SK-N-MC (cell line): Measurements from ENCODE around the gene ANKRD23.

Experiments used
- DNase-seq: peaks from one replicate; pipeline ENCODE4 v3.0.0-alpha.2; 2011; ENCODE audit warnings: low read depth, low spot score
- H3K27ac ChIP-seq: fragments of 200-600 bp; sonication (generic); 2 replicates; pipeline ENCODE4 v1.5.1; 2016; ENCODE audit warnings: mixed run types
- H3K36me3 ChIP-seq: fragments of 200-600 bp; sonication (generic); 2 replicates; pipeline ENCODE4 v1.6.1; 2017; ENCODE audit warnings: antibody characterized with exemption, low read length, mixed read lengths; ENCODE audit not compliant: insufficient read depth
- H3K4me3 ChIP-seq: fragments of 200-600 bp; sonication (generic); 2 replicates; pipeline ENCODE4 v1.5.1; 2016
- H3K9ac ChIP-seq: fragments of 200-600 bp; sonication (generic); 2 replicates; pipeline ENCODE4 v1.8.0; 2017; ENCODE audit warnings: mixed run types, mixed read lengths; ENCODE audit not compliant: insufficient read length
- H3K9me3 ChIP-seq: fragments of 200-600 bp; sonication (generic); 2 replicates; pipeline ENCODE4 v1.6.1; 2017; ENCODE audit warnings: low read depth, mild to moderate bottlenecking, antibody characterized with exemption, low read length, moderate library complexity, mixed read lengths
- EZH2 ChIP-seq: fragments of 200-600 bp; sonication (generic); IDR thresholded peaks from one replicate; pipeline ENCODE4 v1.6.1; 2017; ENCODE audit warnings: antibody characterized with exemption
- FOXP2 ChIP-seq: optimal IDR thresholded peaks from 2 replicates; pipeline ENCODE3; 2011; ENCODE audit warnings: mild to moderate bottlenecking, moderate library complexity; ENCODE audit not compliant: insufficient read depth; ENCODE audit errors: extremely low read length, control extremely low read depth
- POLR2AphosphoS5 ChIP-seq: IDR thresholded peaks from 2 replicates; pipeline ENCODE4 v1.6.1; 2012; ENCODE audit warnings: mild to moderate bottlenecking, low read depth, low read length, borderline replicate concordance

The ANKRD23 gene

GRCh38 chr2:96861074-96861473 lies 17.3 kb upstream of the ANKRD23 start:
- no peak overlapping the region for H3K27ac ChIP-seq
- H3K9ac ChIP-seq, result no peak overlapping the region
- no peak for TF ChIP-seq POLR2AphosphoS5
- H3K9me3 ChIP-seq, result no peaks in the 10 kb centered on the region
- H3K4me3 ChIP-seq, result no peak overlapping the region
- peaks cover 42% of the 10 kb centered on the region; the same call in 1 of the 2 replicates for H3K36me3 ChIP-seq
- DNase-seq, result no peak

GRCh38 chr2:96860065-96861029 lies 16.5 kb upstream of the ANKRD23 start:
- H3K4me3 ChIP-seq, result no peak overlapping the region
- DNase-seq, result no peak
- no peak overlapping the region for H3K9ac ChIP-seq
- H3K9me3 ChIP-seq, result no peaks in the 10 kb centered on the region
- no peak overlapping the region for H3K27ac ChIP-seq
- TF ChIP-seq FOXP2 (no peak), POLR2AphosphoS5 (no peak), EZH2 (no peak)
- H3K36me3 ChIP-seq, result peaks cover 34% of the 10 kb centered on the region; the same call in 1 of the 2 replicates

- TF ChIP-seq POLR2AphosphoS5, result no peak
- no peak for TF ChIP-seq EZH2
- TF ChIP-seq FOXP2, result no peak
- no peak overlapping the region for H3K9ac ChIP-seq
- no peak overlapping the region for H3K27ac ChIP-seq
- H3K9me3 ChIP-seq, result no peaks in the 10 kb centered on the region
- H3K4me3 ChIP-seq, result no peak overlapping the region
- H3K36me3 ChIP-seq, result peaks cover 28% of the 10 kb centered on the region; the same call in 1 of the 2 replicates
- DNase-seq, result no peak
Measured at GRCh38 chr2:96859681-96860064, 15.9 kb upstream of the ANKRD23 start.

- DNase-seq, result no peak
- H3K27ac ChIP-seq, result no peak overlapping the region
- H3K9me3 ChIP-seq, result no peaks in the 10 kb centered on the region
- no peak overlapping the region for H3K9ac ChIP-seq
- H3K36me3 ChIP-seq, result peaks cover 26% of the 10 kb centered on the region; the same call in 1 of the 2 replicates
- TF ChIP-seq POLR2AphosphoS5 (no peak), EZH2 (no peak), FOXP2 (no peak)
- H3K4me3 ChIP-seq, result no peak overlapping the region
Measured at GRCh38 chr2:96859099-96859649, 15.4 kb upstream of the ANKRD23 start.

GRCh38 chr2:96857667-96858372 lies 14.0 kb upstream of the ANKRD23 start, which contains the start of gene ANKRD39:
Gene ANKRD39 (minus strand): TSS chr2:96858016. CDS start chr2:96857987, 29 bp downstream.
- TF ChIP-seq POLR2AphosphoS5 (peak; percentile 76; the same call in 1 of the 2 replicates), EZH2 (no peak), FOXP2 (peak; percentile 51)
- no peak within 1 kb of the TSS for H3K27ac ChIP-seq

GRCh38 chr2:96856776-96857666 lies 13.2 kb upstream of the ANKRD23 start:
- peak overlapping the region; percentile 99 for H3K4me3 ChIP-seq
- peak overlapping the region; percentile 84 for H3K9ac ChIP-seq
- H3K27ac ChIP-seq, result no peak overlapping the region
- H3K36me3 ChIP-seq, result peaks cover 23% of the 10 kb centered on the region
- TF ChIP-seq POLR2AphosphoS5, result no peak; the same call in 1 of the 2 replicates
- TF ChIP-seq FOXP2, result no peak
- TF ChIP-seq EZH2, result no peak
- DNase-seq, result no peak
- no peaks in the 10 kb centered on the region for H3K9me3 ChIP-seq

More at GRCh38 chr2:96857667-96858372, 14.0 kb upstream of the ANKRD23 start, which contains the start of gene ANKRD39:
- Histone ChIP-seq H3K36me3 (peaks cover 23% of the 10 kb centered on the region; the same call in 1 of the 2 replicates), H3K9me3 (no peaks in the 10 kb centered on the region), H3K9ac (peak within 1 kb of the TSS; percentile 84), H3K4me3 (peak within 1 kb of the TSS; percentile 99)
- DNase-seq, result peak; percentile 90

- Histone ChIP-seq H3K36me3 (peaks cover 30% of the 10 kb centered on the region), H3K4me3 (no peak overlapping the region), H3K9me3 (no peaks in the 10 kb centered on the region), H3K27ac (no peak overlapping the region), H3K9ac (no peak overlapping the region)
- TF ChIP-seq POLR2AphosphoS5, result no peak
- TF ChIP-seq EZH2, result no peak
- no peak for TF ChIP-seq FOXP2
- no peak for DNase-seq
Measured at GRCh38 chr2:96853321-96853720, 9.5 kb upstream of the ANKRD23 start.

GRCh38 chr2:96852667-96853066 lies 8.8 kb upstream of the ANKRD23 start:
- H3K36me3 ChIP-seq, result peaks cover 36% of the 10 kb centered on the region
- DNase-seq, result no peak
- no peak for TF ChIP-seq POLR2AphosphoS5
- no peak for TF ChIP-seq EZH2
- no peak for TF ChIP-seq FOXP2

More at GRCh38 chr2:96852667-96853066, 8.8 kb upstream of the ANKRD23 start:
- H3K27ac ChIP-seq, result no peak overlapping the region
- H3K9me3 ChIP-seq, result no peaks in the 10 kb centered on the region
- H3K9ac ChIP-seq, result no peak overlapping the region
- no peak overlapping the region for H3K4me3 ChIP-seq
